GM12801 (cell line): Measurements from ENCODE around the gene LRRC28.

ENCODE experiments used
- CTCF ChIP-seq: IDR thresholded peaks from one replicate; pipeline ENCODE4 v1.5.1; 2011; ENCODE audit warnings: control low read depth; ENCODE audit not compliant: insufficient read length; ENCODE audit errors: extremely low read depth

The LRRC28 gene

GRCh38 chr15:99306694-99307338 is 55.5 kb downstream of the LRRC28 start:
- TF ChIP-seq CTCF = no peak

DNA sequence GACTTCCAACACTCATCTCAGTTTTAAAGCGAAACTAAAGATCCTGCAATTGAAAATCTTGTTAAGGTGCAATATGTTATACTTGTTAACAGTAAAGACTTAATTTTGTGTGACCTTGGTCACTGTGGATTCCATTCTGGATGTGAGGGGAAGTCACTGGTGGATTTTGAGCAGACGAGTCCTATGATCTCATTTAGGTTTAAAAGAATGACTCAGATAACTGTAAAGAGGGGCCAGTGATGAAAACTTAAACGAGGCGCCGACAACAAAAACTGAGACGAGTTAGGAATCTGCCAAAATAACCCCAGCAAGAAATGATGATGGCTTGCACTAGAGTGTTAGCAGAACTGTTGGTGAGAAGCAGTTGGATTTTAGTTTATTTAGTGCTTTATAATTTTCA is 56.5 kb downstream of the LRRC28 start:
- TF ChIP-seq CTCF = no peak

- no peak for TF ChIP-seq CTCF
Measured at GRCh38 chr15:99310745-99311144, 59.5 kb downstream of the LRRC28 start.

DNA sequence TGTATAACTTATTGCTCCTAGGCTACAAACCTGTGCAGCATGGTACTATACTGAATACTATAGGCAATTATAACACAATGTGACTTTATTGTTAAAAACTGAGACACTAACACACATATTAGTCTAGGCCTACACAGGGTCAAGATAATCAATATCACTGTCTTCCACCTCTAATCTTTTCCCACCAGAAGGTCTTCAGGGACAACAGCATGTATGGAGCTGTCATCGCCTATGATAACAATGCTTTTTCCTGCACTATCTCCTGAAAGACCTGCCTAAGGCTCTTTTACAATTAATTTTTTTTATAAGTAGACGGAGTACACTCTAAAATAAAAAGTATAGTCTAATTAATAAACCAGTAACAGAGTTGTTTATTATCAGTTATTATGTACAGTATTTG is 60.9 kb downstream of the LRRC28 start:
- no peak for TF ChIP-seq CTCF

DNA sequence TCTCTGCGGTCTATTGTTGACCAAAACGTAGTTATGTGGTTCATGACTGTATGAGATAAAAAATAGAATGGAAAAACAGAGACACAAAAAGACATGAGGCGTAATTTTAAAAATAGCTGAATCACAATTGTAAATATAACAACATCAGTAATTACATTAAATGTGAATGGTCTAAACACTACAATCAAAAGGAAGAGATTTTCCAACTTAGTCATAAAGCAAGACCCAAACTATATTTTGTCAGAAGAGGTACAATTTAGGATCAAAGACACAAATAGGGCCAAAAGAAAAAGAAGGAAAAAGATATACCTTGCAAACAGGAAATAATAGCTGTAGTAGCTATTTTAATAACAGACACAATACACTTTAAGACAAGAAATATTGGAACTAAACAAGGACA is 61.5 kb downstream of the LRRC28 start:
- no peak for TF ChIP-seq CTCF

GRCh38 chr15:99315636-99316035 is 64.4 kb downstream of the LRRC28 start:
- TF ChIP-seq CTCF = no peak

DNA sequence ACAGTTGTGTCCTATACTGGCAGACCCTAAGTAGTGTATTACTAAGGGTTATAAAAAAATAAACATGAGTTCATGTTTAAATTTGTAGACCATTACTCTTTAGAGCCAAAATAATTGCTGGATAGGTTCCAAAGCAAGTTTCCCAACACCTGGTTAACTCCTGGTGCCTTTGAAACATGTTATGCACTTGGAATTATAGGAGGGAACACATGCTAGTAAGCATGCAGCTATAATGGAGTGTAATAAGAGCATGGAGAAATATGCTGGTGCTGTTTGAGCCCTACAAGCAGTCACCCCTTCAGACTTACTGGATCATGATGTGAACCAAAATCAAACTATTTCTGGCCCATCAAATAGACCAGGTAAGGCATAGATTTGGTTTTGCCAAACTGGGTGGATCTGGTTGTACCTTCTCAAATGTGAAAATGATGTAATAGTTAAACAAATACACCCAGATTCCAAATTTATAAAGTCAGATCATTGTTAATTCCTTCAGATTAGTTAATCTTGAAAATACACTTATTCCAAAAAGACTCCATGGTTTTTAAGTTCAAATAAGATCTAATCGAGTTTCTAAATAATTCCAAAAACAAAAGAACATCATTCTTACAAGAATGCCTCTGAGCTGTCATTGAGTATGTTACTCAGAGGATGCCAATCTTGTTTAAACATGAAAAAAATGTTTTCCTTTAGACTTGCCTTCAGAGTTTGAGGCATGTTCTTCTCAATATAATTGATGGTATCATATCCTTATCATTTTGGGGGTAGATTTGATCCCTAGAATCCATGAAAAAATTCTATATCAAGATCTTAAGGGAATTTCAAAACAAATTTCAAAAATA is 69.3 kb downstream of the LRRC28 start:
- TF ChIP-seq CTCF = no peak
